Cardiac fibroblast (primary cell): Measurements from ENCODE around the gene NCAM1.

ENCODE experiments used
- DNase-seq, 2 donors: peaks; one replicate each; pipeline versions ENCODE4 v3.0.0 to v3.0.0-alpha.2; 2010; ENCODE audit warnings: low read depth in 2 of 2
- H3K4me3 ChIP-seq, 2 donors: replicated peaks in 1 of 2; 1 replicate in 1 of 2; 2 replicates in 1 of 2; pipeline ENCODE4 v1.5.1; 2011; ENCODE audit warnings: low read depth in 2 of 2, low read length in 2 of 2, mild to moderate bottlenecking in 2 of 2, moderate library complexity in 1 of 2
- CTCF ChIP-seq: IDR thresholded peaks from one replicate; pipeline ENCODE4 v1.5.1; 2011; ENCODE audit warnings: low read depth, mild to moderate bottlenecking, low read length, inconsistent platforms

NCAM1 gene

GRCh38 chr11:113176599-113177360 is 215.6 kb downstream of the NCAM1 start:
- DNase-seq = peak; percentile 63 to 72
- TF ChIP-seq CTCF = no peak
- no peak overlapping the region for H3K4me3 ChIP-seq

GRCh38 chr11:113177671-113178070 is 216.5 kb downstream of the NCAM1 start:
- DNase-seq = no peak
- TF ChIP-seq CTCF = no peak
- no peak overlapping the region for H3K4me3 ChIP-seq

- H3K4me3 ChIP-seq = no peak overlapping the region
- no peak for DNase-seq
- TF ChIP-seq CTCF = no peak
These were observed 217.3 kb downstream of the NCAM1 start for GRCh38 chr11:113178381-113179070.

GRCh38 chr11:113179181-113179704 is 218.0 kb downstream of the NCAM1 start:
- no peak for DNase-seq
- H3K4me3 ChIP-seq = no peak overlapping the region
- TF ChIP-seq CTCF = no peak

- no peak for DNase-seq
- H3K4me3 ChIP-seq = no peak overlapping the region
- TF ChIP-seq CTCF = no peak
These were observed 219.9 kb downstream of the NCAM1 start for GRCh38 chr11:113181094-113181493.

- no peak for TF ChIP-seq CTCF
- DNase-seq = no peak
- no peak overlapping the region for H3K4me3 ChIP-seq
These were observed 221.1 kb downstream of the NCAM1 start for GRCh38 chr11:113182288-113182687.
